Measurements from ENCODE around the gene BBX.
"Not testable (repeated sequence)": the region's sequence is repeated elsewhere in the genome, so short reads cannot be mapped to it uniquely, and the experiment has no call there.

BBX gene

GRCh38 chr3:107542665-107543064 lies 19.9 kb downstream of the BBX start:
- no peak for DNase-seq (ENCODE audit: low read depth in 3 of 3)

- no peak for DNase-seq (ENCODE audit: low read depth in 3 of 3)
Observed at GRCh38 chr3:107543666-107544065, 20.9 kb downstream of the BBX start.

- no peak for DNase-seq (ENCODE audit: low read depth in 3 of 3)
Observed at GRCh38 chr3:107545680-107546120, 22.9 kb downstream of the BBX start.

- no peak for DNase-seq (ENCODE audit: low read depth in 3 of 3)
Observed at GRCh38 chr3:107548601-107549000, 25.8 kb downstream of the BBX start.

- no peak for DNase-seq (ENCODE audit: low read depth in 3 of 3)
Observed at GRCh38 chr3:107555359-107555758, 32.6 kb downstream of the BBX start.

- DNase-seq (ENCODE audit: low read depth in 3 of 3): no peak
Observed at GRCh38 chr3:107557743-107558142, 35.0 kb downstream of the BBX start.

- no peak for DNase-seq (ENCODE audit: low read depth in 3 of 3)
Observed at GRCh38 chr3:107560166-107560565, 37.4 kb downstream of the BBX start.

GRCh38 chr3:107561980-107562379 lies 39.2 kb downstream of the BBX start:
- DNase-seq (ENCODE audit: low read depth in 3 of 3): no peak

GRCh38 chr3:107562969-107563529 lies 40.3 kb downstream of the BBX start:
- no peak for DNase-seq (ENCODE audit: low read depth in 3 of 3)

GRCh38 chr3:107565244-107565643 lies 42.5 kb downstream of the BBX start:
- not testable (repeated sequence) for DNase-seq (ENCODE audit: low read depth in 3 of 3)

- not testable (repeated sequence) for DNase-seq (ENCODE audit: low read depth in 3 of 3)
Observed at GRCh38 chr3:107571089-107571488, 48.3 kb downstream of the BBX start.

- DNase-seq (ENCODE audit: low read depth in 3 of 3): not testable (repeated sequence)
Observed at GRCh38 chr3:107571492-107571891, 48.7 kb downstream of the BBX start.

- DNase-seq (ENCODE audit: low read depth in 3 of 3): no peak
Observed at GRCh38 chr3:107574650-107575049, 51.9 kb downstream of the BBX start.

- no peak for DNase-seq (ENCODE audit: low read depth in 3 of 3)
Observed at GRCh38 chr3:107578091-107578490, 55.3 kb downstream of the BBX start.

GRCh38 chr3:107578523-107578922 lies 55.8 kb downstream of the BBX start:
- no peak for DNase-seq (ENCODE audit: low read depth in 3 of 3)

- no peak for DNase-seq (ENCODE audit: low read depth in 3 of 3)
Observed at GRCh38 chr3:107579371-107579770, 56.6 kb downstream of the BBX start.

- DNase-seq (ENCODE audit: low read depth in 3 of 3): no peak
Observed at GRCh38 chr3:107581230-107581629, 58.5 kb downstream of the BBX start.

GRCh38 chr3:107588217-107588616 lies 65.5 kb downstream of the BBX start:
- no peak for DNase-seq (ENCODE audit: low read depth in 3 of 3)

GRCh38 chr3:107589454-107589853 lies 66.7 kb downstream of the BBX start:
- DNase-seq (ENCODE audit: low read depth in 3 of 3): no peak

GRCh38 chr3:107590786-107591185 lies 68.0 kb downstream of the BBX start:
- DNase-seq (ENCODE audit: low read depth in 3 of 3): no peak

GRCh38 chr3:107592073-107592472 lies 69.3 kb downstream of the BBX start:
- DNase-seq (ENCODE audit: low read depth in 3 of 3): no peak

GRCh38 chr3:107594870-107595269 lies 72.1 kb downstream of the BBX start:
- no peak for DNase-seq (ENCODE audit: low read depth in 3 of 3)

GRCh38 chr3:107596639-107597038 lies 73.9 kb downstream of the BBX start:
- no peak for DNase-seq (ENCODE audit: low read depth in 3 of 3)

All from stimulated activated CD4-positive, alpha-beta T cell treated with anti-CD3 and anti-CD28 coated beads, TNF-alpha, amount 100 ng/mL, for 48 hours (primary cell).